Activated CD4-positive, alpha-beta T cell treated with anti-CD3 and anti-CD28 coated beads, Interleukin-10, Interleukin-2, amounts not matched to agents 100 ng/mL and 50 ng/mL, durations not matched to agents 16 hours and 8 hours (primary cell): Measurements from ENCODE around the gene ASGR1.
"Not testable (repeated sequence)": the region's sequence is repeated elsewhere in the genome, so short reads cannot be mapped to it uniquely, and the experiment has no call there.

ENCODE experiments used
- DNase-seq: peaks from one replicate; pipeline ENCODE4 v3.0.0-alpha.2; 2020

ASGR1 gene

GRCh38 chr17:7190276-7190917 is 11.2 kb upstream of the ASGR1 start:
- DNase-seq, result no peak

GRCh38 chr17:7186241-7186640 is 7.1 kb upstream of the ASGR1 start:
- no peak for DNase-seq

- no peak for DNase-seq
Measured at GRCh38 chr17:7184647-7185046, 5.5 kb upstream of the ASGR1 start.

GRCh38 chr17:7184091-7184488 is 4.9 kb upstream of the ASGR1 start:
- no peak for DNase-seq

- no peak for DNase-seq
Measured at GRCh38 chr17:7183433-7184090, 4.4 kb upstream of the ASGR1 start.

- not testable (repeated sequence) for DNase-seq
Measured at GRCh38 chr17:7182101-7182500, 2.9 kb upstream of the ASGR1 start.

- no peak for DNase-seq
Measured at GRCh38 chr17:7178973-7179316, 225 bp downstream of the ASGR1 start.

GRCh38 chr17:7177954-7178477 is 1.2 kb downstream of the ASGR1 start:
- no peak for DNase-seq

GRCh38 chr17:7177191-7177953 is 1.8 kb downstream of the ASGR1 start:
- DNase-seq, result peak; percentile 68

GRCh38 chr17:7176841-7177190 is 2.4 kb downstream of the ASGR1 start:
- no peak for DNase-seq

GRCh38 chr17:7176107-7176840 is 2.9 kb downstream of the ASGR1 start:
- no peak for DNase-seq

- DNase-seq, result no peak
Measured at GRCh38 chr17:7175330-7175733, 3.8 kb downstream of the ASGR1 start.

- no peak for DNase-seq
Measured at GRCh38 chr17:7174603-7175326, 4.4 kb downstream of the ASGR1 start.

GRCh38 chr17:7173687-7174602 is 5.2 kb downstream of the ASGR1 start:
- DNase-seq, result peak; percentile 26

GRCh38 chr17:7172522-7173191 is 6.5 kb downstream of the ASGR1 start:
- not testable (repeated sequence) for DNase-seq

- DNase-seq, result not testable (repeated sequence)
Measured at GRCh38 chr17:7169565-7169908, 9.6 kb downstream of the ASGR1 start.

- DNase-seq, result not testable (repeated sequence)
Measured at GRCh38 chr17:7168841-7169564, 10.2 kb downstream of the ASGR1 start.

- no peak for DNase-seq
Measured at GRCh38 chr17:7167832-7168231, 11.3 kb downstream of the ASGR1 start.

GRCh38 chr17:7166873-7167272 is 12.3 kb downstream of the ASGR1 start:
- no peak for DNase-seq

GRCh38 chr17:7159571-7159970 is 19.6 kb downstream of the ASGR1 start:
- DNase-seq, result not testable (repeated sequence)
